Keratinocyte (primary cell): ENCODE measurements around the gene ANKRD7.

ENCODE experiments used
- CTCF ChIP-seq, 3 experiments: IDR thresholded peaks in 1 of 3; conservative IDR thresholded peaks in 1 of 3; optimal IDR thresholded peaks in 1 of 3; 2 replicates in 2 of 3; 3 replicates in 1 of 3; pipeline versions ENCODE3 to v1.5.1; 2011; ENCODE audit warnings: low read length in 3 of 3, mild to moderate bottlenecking in 3 of 3, moderate library complexity in 2 of 3, control low read depth in 1 of 3, inconsistent platforms in 1 of 3; ENCODE audit not compliant: insufficient read depth in 2 of 3; ENCODE audit errors: extremely low read depth in 1 of 3
- EZH2 ChIP-seq: IDR thresholded peaks from one replicate; pipeline ENCODE4 v1.6.1; 2012; ENCODE audit warnings: inconsistent platforms, mild to moderate bottlenecking, low read length, moderate library complexity

- TF ChIP-seq CTCF (optimal IDR thresholded peaks at IDR 0.05 in 1 of 3, IDR thresholded peaks at IDR 0.05 in 1 of 3, conservative IDR thresholded peaks at IDR 0.05 in 1 of 3; ENCODE audit: extremely low read depth in 1 of 3, insufficient read depth in 2 of 3, low read length in 3 of 3) (no peak), EZH2 (no peak)
These were observed 9.3 kb downstream of the ANKRD7 start for GRCh38 chr7:118233799-118234198.
